ENCODE data around the gene JOSD1.

The JOSD1 gene

DNA sequence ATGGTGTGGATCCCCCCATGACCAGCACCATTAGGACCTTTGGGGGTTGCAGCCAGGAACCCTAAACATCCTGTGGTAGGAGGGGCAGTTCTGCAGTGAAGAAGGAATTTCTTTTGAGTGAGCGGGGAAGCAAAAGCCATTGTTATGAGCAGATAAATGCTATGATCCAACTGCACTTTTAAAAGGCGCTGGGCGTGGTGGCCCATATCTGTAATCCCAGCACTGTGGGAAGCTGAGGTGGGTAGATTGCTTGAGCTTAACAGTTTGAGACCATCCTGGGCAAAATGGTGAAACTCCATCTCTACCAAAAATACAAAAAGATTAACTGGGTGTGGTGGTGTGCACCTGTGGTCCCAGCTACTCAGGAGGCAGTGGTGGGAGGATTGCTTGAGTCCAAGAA is 24.9 kb downstream of the JOSD1 start:
- in situ Hi-C loops (cut with MboI; ENCODE audit: low pct_unique_long_range_greater_than_20kb, low sequenced_read_pairs, unreplicated experiment): no loop called here
- no peak for DNase-seq (ENCODE audit: low spot score)
- TF ChIP-seq, protein P1, sequence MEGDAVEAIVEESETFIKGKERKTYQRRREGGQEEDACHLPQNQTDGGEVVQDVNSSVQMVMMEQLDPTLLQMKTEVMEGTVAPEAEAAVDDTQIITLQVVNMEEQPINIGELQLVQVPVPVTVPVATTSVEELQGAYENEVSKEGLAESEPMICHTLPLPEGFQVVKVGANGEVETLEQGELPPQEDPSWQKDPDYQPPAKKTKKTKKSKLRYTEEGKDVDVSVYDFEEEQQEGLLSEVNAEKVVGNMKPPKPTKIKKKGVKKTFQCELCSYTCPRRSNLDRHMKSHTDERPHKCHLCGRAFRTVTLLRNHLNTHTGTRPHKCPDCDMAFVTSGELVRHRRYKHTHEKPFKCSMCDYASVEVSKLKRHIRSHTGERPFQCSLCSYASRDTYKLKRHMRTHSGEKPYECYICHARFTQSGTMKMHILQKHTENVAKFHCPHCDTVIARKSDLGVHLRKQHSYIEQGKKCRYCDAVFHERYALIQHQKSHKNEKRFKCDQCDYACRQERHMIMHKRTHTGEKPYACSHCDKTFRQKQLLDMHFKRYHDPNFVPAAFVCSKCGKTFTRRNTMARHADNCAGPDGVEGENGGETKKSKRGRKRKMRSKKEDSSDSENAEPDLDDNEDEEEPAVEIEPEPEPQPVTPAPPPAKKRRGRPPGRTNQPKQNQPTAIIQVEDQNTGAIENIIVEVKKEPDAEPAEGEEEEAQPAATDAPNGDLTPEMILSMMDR (IDR thresholded peaks at IDR 0.05; ENCODE audit: extremely low read depth, insufficient read depth, missing control alignments): no peak

DNA sequence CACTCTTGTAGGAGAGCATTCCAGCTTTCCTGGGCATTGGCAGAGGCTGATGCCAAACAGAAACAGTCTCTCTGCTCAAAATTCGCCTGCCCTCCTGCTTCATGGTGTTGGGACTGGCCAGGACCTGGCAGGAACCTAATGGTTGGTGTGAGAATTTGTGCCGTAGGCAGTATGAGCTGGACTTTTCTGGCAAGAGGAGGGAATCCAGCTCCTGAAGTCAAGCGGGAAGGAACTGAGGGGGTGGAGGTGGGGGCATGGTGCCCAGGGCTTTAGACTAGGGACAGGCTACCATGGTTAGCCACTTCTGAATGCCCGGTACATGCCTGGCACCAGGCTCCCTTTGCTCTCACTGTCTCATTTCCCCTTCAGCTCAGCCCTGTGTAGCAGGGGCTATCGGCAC is 25.9 kb downstream of the JOSD1 start:
- no peak for DNase-seq (ENCODE audit: low spot score)
- TF ChIP-seq, protein P1 (IDR thresholded peaks at IDR 0.05; ENCODE audit: extremely low read depth, insufficient read depth, missing control alignments): no peak
- in situ Hi-C loops (cut with MboI; ENCODE audit: low pct_unique_long_range_greater_than_20kb, low sequenced_read_pairs, unreplicated experiment): no loop called here

DNA sequence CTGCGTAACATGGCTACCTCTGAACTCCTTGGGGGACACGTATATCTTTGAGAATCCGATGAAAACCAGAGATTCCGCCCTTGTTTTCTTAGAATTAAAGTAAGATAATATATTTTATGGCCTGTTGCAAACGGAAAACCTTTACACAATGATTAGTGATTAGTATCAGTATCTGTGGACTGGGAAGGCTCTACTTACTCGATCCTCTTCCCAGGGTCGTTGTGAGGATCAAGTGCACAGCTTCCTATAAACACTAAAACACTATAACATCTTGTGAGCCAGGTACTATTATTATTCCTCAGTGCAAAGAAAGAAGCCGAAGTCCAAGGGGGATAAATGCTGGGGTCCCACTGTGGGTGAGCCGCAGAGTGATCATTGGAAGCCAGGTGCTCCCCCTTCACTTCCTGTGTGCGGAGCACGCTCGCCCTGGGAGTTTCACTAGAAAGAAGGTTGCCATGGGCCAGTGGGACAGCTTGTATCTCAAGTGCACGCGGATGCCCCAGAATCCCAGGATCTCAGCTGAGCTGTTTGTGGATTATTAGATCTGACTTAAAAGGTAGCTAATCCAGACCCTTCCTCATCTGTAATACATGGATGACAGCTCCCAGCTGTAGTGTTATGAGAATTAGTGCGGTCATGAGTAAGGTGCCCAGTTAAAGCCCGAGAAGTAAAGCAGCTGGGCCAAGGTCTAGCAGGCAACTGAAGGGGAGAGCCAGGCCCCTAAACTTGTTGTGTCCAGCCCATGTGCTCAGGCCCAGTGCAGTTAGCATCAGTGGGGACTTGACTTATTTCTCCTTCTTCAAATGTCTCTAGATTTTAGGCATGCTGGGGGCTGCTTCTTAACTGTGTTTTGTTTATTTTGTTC is 43.5 kb downstream of the JOSD1 start:
- TF ChIP-seq, protein P1 (IDR thresholded peaks at IDR 0.05; ENCODE audit: extremely low read depth, insufficient read depth, missing control alignments): no peak
- in situ Hi-C loops (cut with MboI; ENCODE audit: low pct_unique_long_range_greater_than_20kb, low sequenced_read_pairs, unreplicated experiment): no loop called here
- peak; percentile 55 for DNase-seq (ENCODE audit: low spot score)

DNA sequence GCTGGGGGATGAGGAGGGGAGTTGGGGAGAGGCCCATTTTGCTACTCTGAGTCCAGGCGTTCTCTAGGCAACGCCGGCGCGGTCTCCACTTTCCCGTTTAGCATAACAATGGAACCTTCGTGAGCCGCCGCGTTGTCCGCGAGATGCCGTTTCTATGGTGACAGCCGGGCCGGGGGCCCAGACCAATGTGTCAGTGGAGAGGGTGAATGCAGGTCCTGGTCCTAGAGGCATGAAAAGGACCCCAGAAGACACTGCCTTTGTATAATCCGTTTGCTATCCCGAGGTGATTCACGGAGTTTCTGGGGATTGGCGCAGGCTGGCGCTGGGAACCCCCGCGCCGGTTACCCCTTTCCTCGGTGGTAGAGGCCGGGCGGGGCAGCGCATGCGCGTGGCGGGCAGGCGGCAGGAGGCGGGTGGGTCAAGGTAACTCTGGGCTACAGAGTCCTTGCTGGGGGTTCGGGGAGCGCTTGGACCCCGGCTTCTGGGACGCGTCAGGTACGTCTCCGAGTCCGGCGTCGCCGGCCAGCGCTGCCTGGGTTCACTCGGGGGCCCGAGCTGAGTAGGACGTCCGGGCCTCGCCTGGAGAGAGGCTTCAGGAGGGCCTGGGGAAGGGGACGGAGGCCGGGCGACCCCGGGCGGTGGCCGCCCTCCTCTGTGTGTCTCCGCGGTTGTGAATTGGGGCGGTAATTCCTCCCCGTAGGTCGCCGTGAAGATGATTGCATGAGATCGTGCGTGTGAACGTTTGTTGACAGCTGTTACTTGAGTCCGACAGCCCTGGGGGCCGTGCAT is 44.3 kb downstream of the JOSD1 start, which contains the start of the genes CBY1 and FAM227A:
CBY1 (plus strand) TSS at position 383 of the 789 bp plus-strand sequence. CDS start 11,417 bp downstream, outside the sequence.
FAM227A (minus strand) TSS at position 137 of the 789 bp plus-strand sequence. CDS start 6,224 bp downstream, outside the sequence.
- in situ Hi-C loops (cut with MboI; ENCODE audit: low pct_unique_long_range_greater_than_20kb, low sequenced_read_pairs, unreplicated experiment): no loop called here
- TF ChIP-seq, protein P1 (IDR thresholded peaks at IDR 0.05; ENCODE audit: extremely low read depth, insufficient read depth, missing control alignments): peak; percentile 1
- DNase-seq (ENCODE audit: low spot score): peak; percentile 95

DNA sequence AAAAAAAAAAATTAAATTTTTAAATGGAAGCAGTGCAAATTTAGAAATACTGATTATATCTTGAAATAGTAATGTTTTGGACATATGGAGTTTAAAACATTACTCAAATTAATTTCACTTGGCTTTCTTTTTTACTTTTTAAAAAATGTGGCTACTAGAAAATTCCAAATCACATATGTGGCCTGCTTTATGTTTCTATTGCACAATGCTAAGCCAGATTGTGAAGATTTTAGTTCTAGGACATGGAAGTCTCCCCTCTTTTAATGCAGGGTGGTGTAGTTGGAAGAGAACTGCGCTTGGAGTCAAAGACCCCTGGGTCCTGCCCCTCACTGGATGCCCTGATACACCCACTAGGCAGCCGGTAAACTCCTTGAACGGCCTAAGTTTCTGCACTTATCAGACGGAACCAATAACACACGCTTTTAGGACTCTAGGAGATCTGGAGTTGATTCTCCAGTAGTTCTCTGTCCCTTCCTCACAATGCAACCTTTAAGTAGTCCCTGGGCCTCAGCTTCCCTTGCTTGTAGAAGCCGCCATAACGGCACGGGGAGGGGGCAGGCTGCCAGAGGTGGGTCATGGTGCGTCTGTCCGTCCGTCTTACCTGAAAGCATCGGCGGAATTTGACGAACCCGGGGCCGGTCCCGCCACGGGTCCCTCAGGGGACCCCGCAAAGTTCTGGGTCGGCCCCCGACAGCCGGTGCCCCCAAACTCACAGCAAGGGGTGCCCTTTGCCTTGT is 45.1 kb downstream of the JOSD1 start:
- DNase-seq (ENCODE audit: low spot score): no peak
- TF ChIP-seq, protein P1 (IDR thresholded peaks at IDR 0.05; ENCODE audit: extremely low read depth, insufficient read depth, missing control alignments): no peak
- in situ Hi-C loops (cut with MboI; ENCODE audit: low pct_unique_long_range_greater_than_20kb, low sequenced_read_pairs, unreplicated experiment): no loop called here

DNA sequence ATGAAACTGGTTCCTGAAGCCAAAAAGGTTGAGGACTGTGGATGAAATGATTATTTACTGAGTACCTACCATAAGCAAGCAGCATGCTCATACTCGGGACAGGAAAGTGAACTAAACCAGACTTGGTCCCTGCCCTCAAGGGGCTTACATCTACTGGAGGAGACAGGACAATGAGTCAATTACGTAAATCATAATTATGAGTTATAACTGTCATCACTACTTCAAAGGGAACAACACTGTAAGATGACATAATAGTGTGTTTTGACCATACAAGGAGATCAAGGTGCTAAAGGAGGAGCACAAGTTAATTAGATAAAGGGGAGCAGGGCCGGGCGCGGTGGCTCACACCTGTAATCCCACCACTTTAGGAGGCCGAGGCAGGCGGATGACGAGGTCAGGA is 47.0 kb downstream of the JOSD1 start:
- in situ Hi-C loops (cut with MboI; ENCODE audit: low pct_unique_long_range_greater_than_20kb, low sequenced_read_pairs, unreplicated experiment): no loop called here
- DNase-seq (ENCODE audit: low spot score): no peak
- TF ChIP-seq, protein P1 (IDR thresholded peaks at IDR 0.05; ENCODE audit: extremely low read depth, insufficient read depth, missing control alignments): no peak
